IMR-90 (cell line): ENCODE data around the gene PTPRN2. TPM values are rescaled to one million over a fixed set of nuclear protein-coding genes. Genes with fewer than 3 reads are reported as not detected.

Source experiments
- ATAC-seq: fragments of 200-7000 bp; cut with Tn5 transposase; 2 replicates; pipeline ENCODE4 v1.9.1; 2020; ENCODE audit warnings: low read depth, mild to moderate bottlenecking, moderate library complexity
- BruUV-seq: library from RNA; stranded (reverse); fragments of 400-500 nt; replicated peaks from 2 replicates; lab custom pipeline; 2021; lab: Mats Ljungman, UMichigan
- CTCF ChIA-PET: fragments of 300-600 bp; formaldehyde crosslinking; extraction: SDS; loops from one replicate; lab custom pipeline; 2021; ENCODE audit warnings: antibody characterized with exemption; lab: Yijun Ruan, JAX
- POLR2A ChIA-PET: fragments of 300-600 bp; sonication (Branson Sonifier 250); formaldehyde crosslinking; loops from one replicate; lab custom pipeline; 2022; ENCODE audit warnings: antibody characterized with exemption; ENCODE audit not compliant: unreplicated experiment; lab: Charles Lee
- DNase-seq: peaks from one replicate; pipeline ENCODE4 v3.0.0; 2013
- H2AFZ ChIP-seq: replicated peaks from 2 replicates; pipeline ENCODE3; 2013; ENCODE audit warnings: low read length, mild to moderate bottlenecking; ENCODE audit not compliant: poor library complexity
- H2AK5ac ChIP-seq: 2 replicates; pipeline ENCODE4 v1.6.1; 2013; ENCODE audit warnings: low read depth, low read length, inconsistent platforms
- H2AK9ac ChIP-seq: replicated peaks from 2 replicates; pipeline ENCODE3; 2013; ENCODE audit warnings: mild to moderate bottlenecking, low read depth, low read length, moderate library complexity; ENCODE audit not compliant: poor library complexity
- H2BK120ac ChIP-seq: 2 replicates; pipeline ENCODE4 v1.6.1; 2013; ENCODE audit warnings: low read depth, low read length, inconsistent platforms
- H2BK15ac ChIP-seq: 3 replicates; pipeline ENCODE4 v1.6.1; 2013; ENCODE audit warnings: low read depth, low read length, inconsistent platforms
- H2BK20ac ChIP-seq: 2 replicates; pipeline ENCODE4 v1.6.1; 2013; ENCODE audit warnings: low read depth, mild to moderate bottlenecking, inconsistent platforms, low read length, moderate library complexity
- H2BK5ac ChIP-seq: 2 replicates; pipeline ENCODE4 v1.6.1; 2013; ENCODE audit warnings: mild to moderate bottlenecking, low read depth, low read length, inconsistent platforms; ENCODE audit not compliant: poor library complexity, severe bottlenecking
- H3K14ac ChIP-seq: replicated peaks from 2 replicates; pipeline ENCODE4 v1.6.1; 2013; ENCODE audit warnings: low read depth, low read length, inconsistent platforms
- H3K18ac ChIP-seq: 2 replicates; pipeline ENCODE4 v1.6.1; 2013; ENCODE audit warnings: low read depth, low read length, control low read depth
- H3K23ac ChIP-seq: 2 replicates; pipeline ENCODE4 v1.6.1; 2013; ENCODE audit warnings: low read depth, low read length, inconsistent platforms
- H3K27ac ChIP-seq: 2 replicates; pipeline ENCODE4 v1.5.1; 2013; ENCODE audit warnings: mild to moderate bottlenecking, control low read depth, low read length; ENCODE audit not compliant: insufficient read depth
- H3K27me3 ChIP-seq: 2 replicates; pipeline ENCODE4 v1.6.1; 2013; ENCODE audit warnings: low read length; ENCODE audit not compliant: control insufficient read depth, insufficient read depth
- H3K36me3 ChIP-seq: 2 replicates; pipeline ENCODE4 v1.6.1; 2013; ENCODE audit warnings: low read length, mixed read lengths; ENCODE audit not compliant: control insufficient read depth, insufficient read depth
- H3K4ac ChIP-seq: 2 replicates; pipeline ENCODE4 v1.6.1; 2013; ENCODE audit warnings: low read depth, low read length, inconsistent platforms
- H3K4me1 ChIP-seq: 2 replicates; pipeline ENCODE4 v1.6.1; 2013; ENCODE audit warnings: low read length, mixed read lengths; ENCODE audit not compliant: control insufficient read depth, insufficient read depth
- H3K4me2 ChIP-seq: 2 replicates; pipeline ENCODE4 v1.6.1; 2013; ENCODE audit warnings: low read depth, mild to moderate bottlenecking, control low read depth, low read length, moderate library complexity
- H3K4me3 ChIP-seq: 2 replicates; pipeline ENCODE4 v1.5.1; 2013; ENCODE audit warnings: low read depth, mild to moderate bottlenecking, control low read depth, low read length, moderate library complexity; ENCODE audit not compliant: insufficient read depth
- H3K56ac ChIP-seq: 2 replicates; pipeline ENCODE4 v1.6.1; 2013; ENCODE audit warnings: low read length, inconsistent platforms; ENCODE audit not compliant: insufficient read depth; ENCODE audit errors: extremely low read depth
- H3K79me1 ChIP-seq, 2 experiments: 2 replicates each; pipeline ENCODE4 v1.6.1; 2013; ENCODE audit warnings: low read length in 2 of 2, inconsistent platforms in 1 of 2, low read depth in 1 of 2
- H3K9ac ChIP-seq: 2 replicates; pipeline ENCODE4 v1.6.1; 2013; ENCODE audit warnings: low read depth, low read length, control low read depth
- H3K9me1 ChIP-seq: 2 replicates; pipeline ENCODE4 v1.6.1; 2013; ENCODE audit warnings: low read length, inconsistent platforms; ENCODE audit not compliant: insufficient read depth
- H3K9me3 ChIP-seq: 2 replicates; pipeline ENCODE4 v1.6.1; 2013; ENCODE audit warnings: low read length; ENCODE audit not compliant: control insufficient read depth, insufficient read depth
- H4K20me1 ChIP-seq: 2 replicates; pipeline ENCODE4 v1.6.1; 2013; ENCODE audit warnings: low read length, inconsistent platforms; ENCODE audit not compliant: insufficient read depth
- H4K5ac ChIP-seq: 2 replicates; pipeline ENCODE4 v1.6.1; 2013; ENCODE audit warnings: mild to moderate bottlenecking, low read depth, low read length, control low read depth
- H4K8ac ChIP-seq, 2 experiments: 2 replicates each; pipeline ENCODE4 v1.6.1; 2013; ENCODE audit warnings: low read depth in 2 of 2, low read length in 2 of 2, control low read depth in 1 of 2, inconsistent platforms in 1 of 2
- H4K91ac ChIP-seq: 2 replicates; pipeline ENCODE4 v1.6.1; 2013; ENCODE audit warnings: low read depth, low read length, inconsistent platforms; ENCODE audit not compliant: insufficient read depth
- BHLHE40 ChIP-seq: fragments of 150-350 bp; IDR thresholded peaks from 2 replicates; pipeline ENCODE4 v1.6.1; 2016; ENCODE audit warnings: mild to moderate bottlenecking, low read depth, low read length
- CEBPB ChIP-seq: IDR thresholded peaks from 2 replicates; pipeline ENCODE4 v1.6.1; 2012; ENCODE audit warnings: low read depth, low read length, improper control_type of control experiment
- CHD1 ChIP-seq: IDR thresholded peaks from 2 replicates; pipeline ENCODE4 v1.6.1; 2012; ENCODE audit warnings: low read depth, low read length, improper control_type of control experiment
- CTCF ChIP-seq: conservative IDR thresholded peaks from 2 replicates; pipeline ENCODE4 v1.5.1; 2012; ENCODE audit warnings: mild to moderate bottlenecking, low read depth, low read length, improper control_type of control experiment
- ELK1 ChIP-seq: fragments of 150-350 bp; IDR thresholded peaks from 2 replicates; pipeline ENCODE4 v1.6.1; 2016; ENCODE audit warnings: low read depth, mild to moderate bottlenecking, low read length, moderate library complexity, borderline replicate concordance
- FOS ChIP-seq: fragments of 150-350 bp; IDR thresholded peaks from 2 replicates; pipeline ENCODE4 v1.6.1; 2016; ENCODE audit warnings: low read depth, low read length
- MAFK ChIP-seq: IDR thresholded peaks from 2 replicates; pipeline ENCODE4 v1.6.1; 2012; ENCODE audit warnings: low read depth, low read length, improper control_type of control experiment
- MAZ ChIP-seq: IDR thresholded peaks from 2 replicates; pipeline ENCODE4 v1.6.1; 2012; ENCODE audit warnings: low read depth, mild to moderate bottlenecking, low read length, improper control_type of control experiment, moderate library complexity, borderline replicate concordance
- MXI1 ChIP-seq: IDR thresholded peaks from 2 replicates; pipeline ENCODE4 v1.6.1; 2012; ENCODE audit warnings: low read depth, mild to moderate bottlenecking, low read length, moderate library complexity, borderline replicate concordance
- NFE2L2 ChIP-seq: fragments of 150-350 bp; IDR thresholded peaks from 2 replicates; pipeline ENCODE4 v1.6.1; 2016; ENCODE audit warnings: low read depth, mild to moderate bottlenecking, low read length
- POLR2A ChIP-seq: IDR thresholded peaks from 2 replicates; pipeline ENCODE4 v1.6.1; 2012; ENCODE audit warnings: mild to moderate bottlenecking, low read depth, low read length
- RAD21 ChIP-seq: IDR thresholded peaks from 2 replicates; pipeline ENCODE4 v1.6.1; 2012; ENCODE audit warnings: low read length, improper control_type of control experiment
- RCOR1 ChIP-seq: IDR thresholded peaks from 2 replicates; pipeline ENCODE4 v1.6.1; 2012; ENCODE audit warnings: mild to moderate bottlenecking, low read length, improper control_type of control experiment; ENCODE audit not compliant: insufficient replicate concordance
- RFX5 ChIP-seq: IDR thresholded peaks from 2 replicates; pipeline ENCODE4 v1.8.0; 2012; ENCODE audit warnings: low read depth, mild to moderate bottlenecking, low read length, moderate library complexity
- SMC3 ChIP-seq: fragments of 150-350 bp; IDR thresholded peaks from 2 replicates; pipeline ENCODE4 v1.6.1; 2016; ENCODE audit warnings: low read depth, mild to moderate bottlenecking, antibody characterized with exemption, low read length, moderate library complexity
- USF2 ChIP-seq: fragments of 150-350 bp; IDR thresholded peaks from 2 replicates; pipeline ENCODE4 v1.6.1; 2017; ENCODE audit warnings: mild to moderate bottlenecking, antibody characterized with exemption, low read length, low read depth
- WGBS, 2 experiments: methylation state at CpG; one replicate each; pipeline versions ENCODE4 v1.1.5 to v1.1.7; 2013; ENCODE audit warnings: missing lambda C conversion rate in 2 of 2; ENCODE audit not compliant: insufficient read length in 1 of 2; ENCODE audit errors: extremely low coverage in 2 of 2; 5-methylcytosine and 5-hydroxymethylcytosine counted together
- dilution Hi-C: fragments of 300-500 bp; cut with HindIII; formaldehyde crosslinking; loops from one replicate; pipeline ENCODE4 v1.14.3; 2018; ENCODE audit warnings: low sequenced_read_pairs; ENCODE audit not compliant: unreplicated experiment
- in situ Hi-C: fragments of 300-500 bp; cut with MboI; formaldehyde crosslinking; loops from 3 replicates; pipeline ENCODE4 v1.14.3; 2019; ENCODE audit warnings: low sequenced_read_pairs, inconsistent platforms, mixed read lengths
- intact Hi-C: fragments of 100-400 bp; cut with micrococcal nuclease; formaldehyde crosslinking; loops from 2 replicates; pipeline ENCODE4 v1.10.0; 2022
- polyA plus RNA-seq, 3 experiments: library from polyadenylated mRNA; depleted of rRNA; stranded (reverse); fragments of >200 nt; gene quantifications; 2 replicates each; pipeline ENCODE4 v1.2.3, GENCODE V29; 2012; ENCODE audit warnings: low replicate concordance in 1 of 3
- total RNA-seq: library from RNA; depleted of rRNA; stranded (reverse); fragments of >200 nt; gene quantifications from 2 replicates; pipeline ENCODE4 v1.2.3, GENCODE V29; 2012

The PTPRN2 gene
- total and polyA plus RNA-seq, 2 of the 4 experiments (the other 2 are of a cell fraction) = 0.03 TPM; not detected in 1

GRCh38 chr7:157817944-157818700 is 769.5 kb downstream of the PTPRN2 start:
- Histone ChIP-seq H3K79me1 (no peaks in the 10 kb centered on the region), H3K56ac (no peak overlapping the region), H4K5ac (no peak overlapping the region), H2AK9ac (no peak overlapping the region), H3K4me1 (no peaks in the 10 kb centered on the region), H3K18ac (no peak overlapping the region), H3K4me2 (no peak overlapping the region), H3K27ac (no peak overlapping the region), H3K4ac (no peak overlapping the region), H4K8ac (no peak overlapping the region), H3K14ac (no peak overlapping the region), H4K91ac (no peak overlapping the region), H3K23ac (no peak overlapping the region), H2BK120ac (no peak overlapping the region), H4K20me1 (no peaks in the 10 kb centered on the region), H2BK5ac (peak overlapping the region; percentile 76), H3K9me3 (peaks cover 72% of the 10 kb centered on the region), H2AK5ac (no peak overlapping the region), H2AFZ (no peak overlapping the region), H3K36me3 (no peaks in the 10 kb centered on the region), H2BK15ac (no peak overlapping the region), H2BK20ac (no peak overlapping the region), H3K27me3 (no peaks in the 10 kb centered on the region), H3K4me3 (no peak overlapping the region), H3K9me1 (no peaks in the 10 kb centered on the region), H3K9ac (no peak overlapping the region)
- dilution Hi-C loops = no loop called here
- POLR2A ChIA-PET = no interaction called here
- BruUV-seq = no TSS peak
- intact Hi-C loops = no loop called here
- TF ChIP-seq CEBPB (no peak), CTCF (no peak), RCOR1 (no peak), RFX5 (no peak), BHLHE40 (no peak), RAD21 (no peak), MAZ (no peak), SMC3 (no peak), USF2 (no peak), MXI1 (no peak), FOS (no peak), POLR2A (no peak), NFE2L2 (no peak), CHD1 (no peak), MAFK (no peak), ELK1 (no peak)
- WGBS, 2 experiments = 75% methylated on average over 8 of the region's 13 CpGs; no CpG with 5 or more reads in 1 of the 2 experiments
- CTCF ChIA-PET = no interaction called here
- DNase-seq (no peak), ATAC-seq (no peak)
- in situ Hi-C loops = no loop called here
